ENCODE measurements around the gene NLRX1. TPM values are rescaled to one million over a fixed set of nuclear protein-coding genes. Genes with fewer than 3 reads are reported as not detected.

Gene NLRX1
- total RNA-seq, 2 donors from 2014 or later, result 14.9 to 23.9 TPM

DNA sequence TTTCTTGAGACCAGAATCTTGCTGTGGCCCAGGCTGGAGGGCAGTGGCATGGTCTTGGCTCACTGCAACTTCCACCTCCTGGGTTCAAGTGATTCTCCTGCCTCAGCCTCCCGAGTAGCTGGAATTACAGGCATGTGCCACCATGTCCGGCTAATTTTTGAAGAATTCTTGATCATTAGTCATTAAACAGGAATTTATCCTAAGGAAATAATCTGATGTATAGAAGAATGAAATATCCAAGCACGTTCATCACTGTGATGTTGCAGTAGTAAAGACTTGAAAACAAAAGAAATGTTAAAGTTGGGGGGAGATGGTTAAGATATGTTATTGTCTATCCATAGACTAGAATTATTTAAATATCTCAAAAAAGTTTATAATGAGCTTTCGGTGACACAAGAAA, 61.2 kb downstream of the NLRX1 start:
- intact Hi-C loops (cut with DNase I), result no loop called here
- DNase-seq (ENCODE audit: low spot score), result no peak

Other genes with a start within 250 kb of the NLRX1 start
- 10 to 100 TPM; 89.2 to 89.5 TPM for gene BCL9L, start 242.8 kb upstream of the NLRX1 start, total RNA-seq
- not detected for gene UPK2, start 212.4 kb upstream of the NLRX1 start, total RNA-seq
- gene FOXR1, start 197.0 kb upstream of the NLRX1 start, total RNA-seq, result not detected
- gene CENATAC, start 170.6 kb upstream of the NLRX1 start, total RNA-seq, result 10 to 100 TPM; 27.8 TPM
- gene RPS25, start 150.4 kb upstream of the NLRX1 start, total RNA-seq, result 100 to 1,000 TPM; 741 to 816 TPM
- 10 to 100 TPM; 45.4 to 49.9 TPM for gene TRAPPC4, start 150.0 kb upstream of the NLRX1 start, total RNA-seq
- 1 to 10 TPM; 6.0 to 7.8 TPM for gene SLC37A4, start 137.8 kb upstream of the NLRX1 start, total RNA-seq
- gene HYOU1, start 111.5 kb upstream of the NLRX1 start, total RNA-seq, result 100 to 1,000 TPM; 110 to 128 TPM
- gene VPS11, start 100.9 kb upstream of the NLRX1 start, total RNA-seq, result 10 to 100 TPM; 24.8 to 26.6 TPM
- gene HMBS, start 83.8 kb upstream of the NLRX1 start, total RNA-seq, result 10 to 100 TPM; 16.8 to 21.1 TPM
- gene DPAGT1, start 66.9 kb upstream of the NLRX1 start, total RNA-seq, result 10 to 100 TPM; 23.8 to 24.2 TPM
- 1 to 10 TPM; 7.4 to 8.5 TPM for gene C2CD2L, start 61.4 kb upstream of the NLRX1 start, total RNA-seq
- 10 to 100 TPM; 10.8 to 13.4 TPM for gene HINFP, start 47.1 kb upstream of the NLRX1 start, total RNA-seq
- under 1 TPM; 0.23 to 0.43 TPM for gene ABCG4, start 19.7 kb upstream of the NLRX1 start, total RNA-seq
- under 1 TPM in 1 of 2 donors, not detected in 1; 0.14 TPM for gene NHERF4, start 16.8 kb downstream of the NLRX1 start, total RNA-seq
- gene CBL, start 37.6 kb downstream of the NLRX1 start, total RNA-seq, result 10 to 100 TPM; 23.3 to 32.8 TPM
- 100 to 1,000 TPM; 528 to 559 TPM for gene MCAM, start 148.4 kb downstream of the NLRX1 start, total RNA-seq
- 10 to 100 TPM; 22.1 to 23.3 TPM for gene RNF26, start 165.8 kb downstream of the NLRX1 start, total RNA-seq
- gene C1QTNF5, start 172.2 kb downstream of the NLRX1 start, total RNA-seq, result 10 to 100 TPM; 57.7 to 63.0 TPM
- gene MFRP, start 178.0 kb downstream of the NLRX1 start, total RNA-seq, result not detected
- gene USP2, start 213.0 kb downstream of the NLRX1 start, total RNA-seq, result 10 to 100 TPM; 10.4 to 17.3 TPM

Data from posterior vena cava (tissue), 2 donors.